PFSK-1 (cell line): Measurements from ENCODE around the gene CIPC.

Experiments used
- FOXP2 ChIP-seq: optimal IDR thresholded peaks from 2 replicates; pipeline ENCODE3; 2011; ENCODE audit warnings: borderline replicate concordance, control low read depth, inconsistent platforms; ENCODE audit not compliant: insufficient read depth; ENCODE audit errors: extremely low read length, extremely low read depth
- TAF1 ChIP-seq: IDR thresholded peaks from 2 replicates; pipeline ENCODE4 v1.6.1; 2012; ENCODE audit warnings: low read length, control low read depth, borderline replicate concordance; ENCODE audit not compliant: insufficient read depth
- TF ChIP-seq, protein P1 (sequence below), 2 experiments: IDR thresholded peaks; 2 replicates each; pipeline versions ENCODE4 v1.6.1 to v1.8.0; 2011 to 2012; ENCODE audit warnings: low read depth in 2 of 2, low read length in 2 of 2, control low read depth in 1 of 2, inconsistent platforms in 1 of 2, mild to moderate bottlenecking in 1 of 2, moderate library complexity in 1 of 2; ENCODE audit not compliant: insufficient read depth in 1 of 2

DNA sequence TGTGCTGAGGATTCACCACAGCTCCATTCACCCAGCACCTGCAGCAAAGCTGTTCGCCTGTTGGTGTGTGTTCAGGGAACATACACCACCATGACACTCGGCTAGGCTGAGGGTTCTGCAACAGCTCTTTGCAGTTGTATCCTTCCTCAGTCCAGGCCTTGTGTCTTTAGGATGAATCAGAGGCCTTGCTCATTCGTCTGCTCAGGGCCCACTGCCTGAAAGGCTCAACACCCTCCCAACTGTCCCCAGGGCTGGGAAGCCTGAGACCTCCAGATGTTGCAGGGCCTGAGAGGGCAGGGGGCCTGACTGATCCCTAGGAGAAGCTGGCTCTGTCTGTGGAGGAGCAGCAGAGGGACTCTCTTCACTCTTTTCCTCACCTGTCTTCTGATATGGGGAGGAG lies 32.3 kb downstream of the CIPC start:
- TF ChIP-seq TAF1: no peak
- TF ChIP-seq, protein P1, sequence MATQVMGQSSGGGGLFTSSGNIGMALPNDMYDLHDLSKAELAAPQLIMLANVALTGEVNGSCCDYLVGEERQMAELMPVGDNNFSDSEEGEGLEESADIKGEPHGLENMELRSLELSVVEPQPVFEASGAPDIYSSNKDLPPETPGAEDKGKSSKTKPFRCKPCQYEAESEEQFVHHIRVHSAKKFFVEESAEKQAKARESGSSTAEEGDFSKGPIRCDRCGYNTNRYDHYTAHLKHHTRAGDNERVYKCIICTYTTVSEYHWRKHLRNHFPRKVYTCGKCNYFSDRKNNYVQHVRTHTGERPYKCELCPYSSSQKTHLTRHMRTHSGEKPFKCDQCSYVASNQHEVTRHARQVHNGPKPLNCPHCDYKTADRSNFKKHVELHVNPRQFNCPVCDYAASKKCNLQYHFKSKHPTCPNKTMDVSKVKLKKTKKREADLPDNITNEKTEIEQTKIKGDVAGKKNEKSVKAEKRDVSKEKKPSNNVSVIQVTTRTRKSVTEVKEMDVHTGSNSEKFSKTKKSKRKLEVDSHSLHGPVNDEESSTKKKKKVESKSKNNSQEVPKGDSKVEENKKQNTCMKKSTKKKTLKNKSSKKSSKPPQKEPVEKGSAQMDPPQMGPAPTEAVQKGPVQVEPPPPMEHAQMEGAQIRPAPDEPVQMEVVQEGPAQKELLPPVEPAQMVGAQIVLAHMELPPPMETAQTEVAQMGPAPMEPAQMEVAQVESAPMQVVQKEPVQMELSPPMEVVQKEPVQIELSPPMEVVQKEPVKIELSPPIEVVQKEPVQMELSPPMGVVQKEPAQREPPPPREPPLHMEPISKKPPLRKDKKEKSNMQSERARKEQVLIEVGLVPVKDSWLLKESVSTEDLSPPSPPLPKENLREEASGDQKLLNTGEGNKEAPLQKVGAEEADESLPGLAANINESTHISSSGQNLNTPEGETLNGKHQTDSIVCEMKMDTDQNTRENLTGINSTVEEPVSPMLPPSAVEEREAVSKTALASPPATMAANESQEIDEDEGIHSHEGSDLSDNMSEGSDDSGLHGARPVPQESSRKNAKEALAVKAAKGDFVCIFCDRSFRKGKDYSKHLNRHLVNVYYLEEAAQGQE (IDR thresholded peaks at IDR 0.05; ENCODE audit: insufficient read depth in 1 of 2, low read depth in 2 of 2, low read length in 2 of 2): no peak
- no peak for TF ChIP-seq FOXP2
